ENCODE data around the gene MAP3K14.
A peak's percentile ranks its signal among the peaks of the same experiment; 100 is the strongest.

Gene MAP3K14

GRCh38 chr17:45218895-45219661 is 97.7 kb downstream of the MAP3K14 start:
- DNase-seq, result peak; percentile 92

Measured in T-helper 9 cell (primary cell).